C4-2B (cell line): ENCODE measurements around the gene PIGL.

Experiments
- ZFX ChIP-seq: fragments of 450-650 bp; IDR thresholded peaks from 2 replicates; pipeline ENCODE4 v1.6.1; 2017
- TF ChIP-seq, protein P1 (sequence below): fragments of 450-650 bp; conservative IDR thresholded peaks from 2 replicates; pipeline ENCODE4 v1.5.1; 2017; ENCODE audit warnings: mild to moderate bottlenecking

DNA sequence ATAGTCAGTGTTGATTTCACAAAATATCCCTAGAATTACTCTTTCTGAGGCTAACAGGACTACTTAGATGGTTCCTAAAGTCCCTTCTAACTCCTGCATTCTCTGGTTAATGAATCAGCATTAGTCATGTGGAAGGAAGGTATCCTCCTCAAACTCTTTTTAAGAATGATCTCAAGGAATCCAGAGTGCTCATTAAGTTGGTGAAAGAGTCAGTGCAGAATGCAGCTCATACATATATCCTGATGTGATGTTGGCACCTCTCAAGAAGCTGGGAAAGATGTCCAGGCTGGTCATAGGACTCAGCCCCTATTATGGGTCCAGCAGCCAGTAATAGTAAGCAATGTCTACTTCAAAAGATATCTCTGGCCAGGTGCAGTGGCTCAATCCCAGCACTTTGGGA, 65.5 kb downstream of the PIGL start:
- TF ChIP-seq, protein P1, sequence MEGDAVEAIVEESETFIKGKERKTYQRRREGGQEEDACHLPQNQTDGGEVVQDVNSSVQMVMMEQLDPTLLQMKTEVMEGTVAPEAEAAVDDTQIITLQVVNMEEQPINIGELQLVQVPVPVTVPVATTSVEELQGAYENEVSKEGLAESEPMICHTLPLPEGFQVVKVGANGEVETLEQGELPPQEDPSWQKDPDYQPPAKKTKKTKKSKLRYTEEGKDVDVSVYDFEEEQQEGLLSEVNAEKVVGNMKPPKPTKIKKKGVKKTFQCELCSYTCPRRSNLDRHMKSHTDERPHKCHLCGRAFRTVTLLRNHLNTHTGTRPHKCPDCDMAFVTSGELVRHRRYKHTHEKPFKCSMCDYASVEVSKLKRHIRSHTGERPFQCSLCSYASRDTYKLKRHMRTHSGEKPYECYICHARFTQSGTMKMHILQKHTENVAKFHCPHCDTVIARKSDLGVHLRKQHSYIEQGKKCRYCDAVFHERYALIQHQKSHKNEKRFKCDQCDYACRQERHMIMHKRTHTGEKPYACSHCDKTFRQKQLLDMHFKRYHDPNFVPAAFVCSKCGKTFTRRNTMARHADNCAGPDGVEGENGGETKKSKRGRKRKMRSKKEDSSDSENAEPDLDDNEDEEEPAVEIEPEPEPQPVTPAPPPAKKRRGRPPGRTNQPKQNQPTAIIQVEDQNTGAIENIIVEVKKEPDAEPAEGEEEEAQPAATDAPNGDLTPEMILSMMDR: no peak
- TF ChIP-seq ZFX: no peak
